Stromal cell of bone marrow (primary cell): ENCODE measurements around the gene CGN.
"Not testable (repeated sequence)": the region's sequence is repeated elsewhere in the genome, so short reads cannot be mapped to it uniquely, and the experiment has no call there.

Experiments used
- DNase-seq: peaks from one replicate; pipeline ENCODE4 v3.0.0-alpha.2; 2012; ENCODE audit warnings: low read depth

Gene CGN

GRCh38 chr1:151499930-151500329, 11.3 kb upstream of the CGN start:
- no peak for DNase-seq

GRCh38 chr1:151501474-151501873, 9.7 kb upstream of the CGN start:
- DNase-seq: no peak

DNA sequence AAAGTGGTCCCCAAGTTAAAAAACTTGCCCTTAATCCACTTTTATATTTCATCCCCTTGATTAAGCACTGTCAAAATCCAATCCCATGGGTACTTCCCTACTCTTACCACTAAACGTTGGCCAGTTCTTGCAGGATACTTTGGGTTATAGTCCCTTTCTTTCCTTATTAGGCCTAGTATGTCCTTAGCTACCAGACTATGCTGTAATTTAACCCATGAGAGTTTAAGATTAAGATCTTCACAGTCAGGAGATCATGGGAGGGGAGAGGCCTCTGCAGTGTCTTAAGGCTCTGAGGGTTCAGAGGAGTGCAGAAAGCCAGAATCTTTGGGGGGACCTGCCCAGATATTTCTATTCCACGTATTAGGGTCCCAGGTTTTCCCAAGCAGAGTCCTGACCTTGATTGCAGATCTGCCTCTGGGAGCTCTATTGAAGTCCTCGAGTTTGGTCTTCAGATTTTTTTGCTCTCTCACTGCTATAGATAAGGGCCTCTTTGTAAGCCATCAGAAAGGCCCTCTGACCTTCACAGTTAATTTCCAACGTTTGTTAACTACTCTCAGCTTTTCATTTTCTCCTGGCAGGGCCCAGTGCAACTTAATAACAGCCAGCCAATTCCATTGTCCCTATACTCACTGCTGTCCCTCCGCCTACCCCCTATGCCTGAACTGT, 9.0 kb upstream of the CGN start:
- DNase-seq: no peak

- DNase-seq: no peak
These were observed 8.1 kb upstream of the CGN start for GRCh38 chr1:151502859-151503780.

GRCh38 chr1:151504252-151504651, 6.9 kb upstream of the CGN start:
- DNase-seq: no peak

- DNase-seq: no peak
These were observed 6.4 kb upstream of the CGN start for GRCh38 chr1:151504759-151505158.

DNA sequence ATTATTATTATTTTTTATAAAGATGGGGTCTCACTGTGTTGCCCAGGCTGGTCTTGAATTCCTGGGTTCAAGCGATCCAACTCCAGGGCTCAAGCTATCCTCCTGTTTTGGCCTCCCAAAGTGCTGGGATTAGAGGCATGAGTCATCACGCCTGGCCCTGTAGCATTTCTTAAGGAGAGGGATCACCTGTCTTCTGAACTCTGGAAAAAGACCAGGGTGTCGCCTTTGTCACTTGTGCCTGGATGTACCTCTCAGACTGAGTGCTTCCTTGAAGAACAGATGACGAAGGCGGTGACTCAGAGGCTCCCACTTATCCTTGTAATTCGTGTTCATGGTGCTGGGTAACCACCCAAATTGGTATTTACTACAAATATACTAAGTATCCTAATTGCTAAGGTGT, 2.4 kb upstream of the CGN start:
- DNase-seq: no peak

GRCh38 chr1:151509350-151510019, 1.7 kb upstream of the CGN start:
- no peak for DNase-seq

DNA sequence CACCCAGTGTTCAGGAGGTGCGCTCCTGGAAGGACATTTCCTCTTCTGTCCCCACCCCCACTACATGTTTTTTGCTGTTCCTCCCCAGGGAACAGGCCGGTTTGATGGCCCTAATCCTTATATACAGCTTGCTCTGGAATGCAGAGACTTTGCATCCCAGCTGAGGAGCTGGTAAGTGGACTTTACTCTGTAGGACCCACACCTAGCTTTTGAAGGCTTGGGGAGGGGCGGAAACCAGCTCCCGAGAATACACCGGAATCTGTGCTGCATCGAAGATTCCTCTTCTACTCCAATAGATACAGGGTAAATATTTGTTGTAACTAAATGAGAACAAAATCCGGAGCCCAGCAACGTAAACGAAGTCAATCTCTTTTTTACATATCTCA, 1.2 kb upstream of the CGN start:
- no peak for DNase-seq

DNA sequence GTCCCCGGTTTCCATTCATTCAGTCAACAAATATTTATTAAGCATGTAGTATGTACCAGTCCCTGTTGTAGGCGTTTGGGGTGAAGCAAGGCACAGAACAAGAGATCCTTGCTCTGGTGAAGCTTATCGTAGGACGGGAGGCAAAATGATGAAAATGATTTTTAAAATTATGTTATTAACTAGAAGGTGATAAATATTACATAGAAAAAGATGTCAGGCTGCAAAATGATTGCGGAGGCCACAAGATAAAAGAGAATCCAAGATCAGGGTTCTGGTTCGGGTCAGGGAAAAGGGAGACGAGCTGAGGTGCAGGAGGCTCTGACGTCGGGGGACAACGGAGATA, 602 bp upstream of the CGN start:
- no peak for DNase-seq

DNA sequence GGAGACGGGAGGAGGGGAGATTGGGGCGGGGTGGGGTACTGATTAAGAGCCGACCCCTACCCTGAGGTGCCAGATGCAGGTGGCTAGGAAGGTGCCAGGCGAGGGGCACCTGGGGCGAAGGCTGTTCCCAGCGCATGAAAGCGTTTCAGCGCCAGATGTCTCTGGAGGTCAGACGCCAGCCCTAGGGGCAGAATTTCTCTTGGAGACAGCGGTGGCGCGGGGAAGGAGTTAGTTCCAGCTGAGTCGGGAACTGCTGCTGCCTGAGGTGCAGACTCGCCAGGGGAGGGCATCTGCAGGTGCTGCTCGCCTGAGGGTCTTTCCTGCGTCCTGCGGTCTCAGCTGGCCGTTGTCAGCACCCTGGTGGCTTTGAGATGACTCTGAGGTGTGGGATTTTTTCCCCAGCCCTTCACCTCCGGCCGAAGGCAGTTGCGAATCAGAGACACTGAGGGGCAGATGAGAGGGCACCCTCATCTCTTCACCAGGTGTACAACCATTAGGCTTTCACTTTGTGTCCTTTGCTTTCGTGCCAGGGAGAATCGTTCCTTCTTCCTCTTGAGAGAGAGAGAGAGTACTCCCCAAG, 539 bp downstream of the CGN start:
- DNase-seq: no peak

GRCh38 chr1:151512326-151512725, 1.1 kb downstream of the CGN start:
- DNase-seq: no peak

DNA sequence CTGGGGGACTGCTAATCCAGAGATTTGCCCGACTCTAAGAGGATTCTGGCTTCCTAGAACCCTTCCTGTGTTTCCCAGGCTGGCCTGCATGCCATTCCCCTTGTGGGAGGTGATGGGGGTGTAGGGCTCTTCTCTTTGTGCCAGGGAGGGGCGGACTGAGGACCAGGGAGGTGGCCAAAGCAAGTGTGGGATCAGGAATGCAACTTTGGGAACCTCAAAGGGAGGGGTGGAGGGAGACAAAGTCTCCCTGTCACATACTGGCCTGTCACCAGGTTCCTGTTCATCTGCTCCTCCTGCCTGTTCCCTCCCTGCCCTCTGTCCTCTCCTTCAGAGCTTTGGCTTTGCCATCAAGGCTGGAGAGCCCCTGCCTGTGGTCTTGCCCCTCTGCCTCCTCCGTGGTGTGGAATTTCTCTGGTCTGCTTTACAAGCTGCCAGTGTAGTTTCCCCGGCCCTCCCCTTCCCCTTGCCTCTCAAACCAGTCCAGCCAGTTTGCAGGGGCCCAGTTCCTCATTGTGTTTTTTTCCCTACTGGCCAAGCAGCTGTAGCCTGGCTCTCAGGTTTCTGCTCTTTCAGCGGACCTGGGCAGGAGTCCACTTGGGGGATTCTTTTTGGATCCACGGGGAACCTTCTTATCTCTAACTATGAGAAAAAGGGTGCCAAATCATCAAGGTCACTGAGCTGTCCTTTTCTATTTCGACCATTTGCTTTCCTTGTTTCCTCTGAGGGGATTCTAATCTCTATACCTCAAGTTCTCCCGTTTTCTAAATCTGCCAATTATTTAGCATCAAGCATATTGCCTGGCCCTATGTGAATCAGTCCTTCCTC, 1.8 kb downstream of the CGN start:
- no peak for DNase-seq

DNA sequence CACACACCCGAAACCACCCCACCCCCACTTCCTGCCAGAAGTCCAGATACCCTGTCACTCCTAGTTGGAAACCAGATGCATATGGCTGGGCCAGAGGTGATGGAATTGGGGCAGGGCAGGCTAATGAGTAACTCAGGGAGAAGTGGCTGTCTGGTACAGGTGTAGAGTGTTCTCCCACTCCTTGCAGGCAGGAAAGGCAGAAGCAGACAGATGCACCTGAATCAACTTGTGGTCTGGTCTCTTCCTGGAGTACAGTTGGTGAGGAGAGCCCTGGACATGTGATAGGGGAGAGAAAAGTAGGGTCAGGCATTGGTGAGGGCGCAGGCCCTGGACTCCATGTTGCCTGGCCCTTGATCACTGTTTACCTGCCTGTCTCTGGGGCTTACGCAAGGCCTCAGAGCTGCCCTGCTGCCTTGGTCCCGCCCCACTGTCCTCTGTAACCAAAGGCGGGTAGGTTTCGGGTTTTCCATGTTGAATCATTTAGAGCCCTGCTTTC, 2.5 kb downstream of the CGN start:
- DNase-seq: no peak

GRCh38 chr1:151514366-151514765, 3.2 kb downstream of the CGN start:
- no peak for DNase-seq

- DNase-seq: no peak
These were observed 4.1 kb downstream of the CGN start for GRCh38 chr1:151515265-151515664.

- DNase-seq: no peak
These were observed 4.9 kb downstream of the CGN start for GRCh38 chr1:151516031-151516511.

DNA sequence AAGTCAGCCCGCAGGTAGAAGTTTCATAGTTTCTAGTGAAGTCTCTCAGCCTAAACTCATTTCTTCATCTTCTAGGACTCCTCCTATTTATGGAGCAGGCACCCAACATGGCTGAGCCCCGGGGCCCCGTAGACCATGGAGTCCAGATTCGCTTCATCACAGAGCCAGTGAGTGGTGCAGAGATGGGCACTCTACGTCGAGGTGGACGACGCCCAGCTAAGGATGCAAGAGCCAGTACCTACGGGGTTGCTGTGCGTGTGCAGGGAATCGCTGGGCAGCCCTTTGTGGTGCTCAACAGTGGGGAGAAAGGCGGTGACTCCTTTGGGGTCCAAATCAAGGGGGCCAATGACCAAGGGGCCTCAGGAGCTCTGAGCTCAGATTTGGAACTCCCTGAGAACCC, 7.2 kb downstream of the CGN start:
- DNase-seq: no peak

DNA sequence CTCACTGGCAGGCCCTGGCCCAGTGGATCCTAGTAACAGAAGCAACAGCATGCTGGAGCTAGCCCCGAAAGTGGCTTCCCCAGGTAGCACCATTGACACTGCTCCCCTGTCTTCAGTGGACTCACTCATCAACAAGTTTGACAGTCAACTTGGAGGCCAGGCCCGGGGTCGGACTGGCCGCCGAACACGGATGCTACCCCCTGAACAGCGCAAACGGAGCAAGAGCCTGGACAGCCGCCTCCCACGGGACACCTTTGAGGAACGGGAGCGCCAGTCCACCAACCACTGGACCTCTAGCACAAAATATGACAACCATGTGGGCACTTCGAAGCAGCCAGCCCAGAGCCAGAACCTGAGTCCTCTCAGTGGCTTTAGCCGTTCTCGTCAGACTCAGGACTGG, 7.7 kb downstream of the CGN start:
- DNase-seq: no peak

DNA sequence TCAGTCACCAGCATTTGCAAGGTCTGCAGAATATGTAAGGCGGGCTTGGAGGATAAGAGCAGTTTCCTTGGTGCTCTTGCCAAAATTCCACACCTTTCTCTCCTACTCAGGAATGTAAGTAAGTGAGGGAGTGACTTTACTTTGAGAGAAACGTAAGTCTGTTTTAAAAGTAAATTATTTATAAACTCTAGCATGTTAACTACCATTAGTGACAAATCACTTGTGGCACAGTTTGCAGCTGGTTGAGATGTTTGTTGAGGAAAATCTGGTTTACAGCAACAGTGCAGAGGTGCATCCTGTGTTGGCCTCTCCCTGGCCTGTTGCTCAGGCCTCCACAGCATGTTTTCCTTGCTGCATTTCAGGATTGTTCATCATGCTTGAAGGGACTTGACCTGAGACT, 8.5 kb downstream of the CGN start:
- DNase-seq: no peak

DNA sequence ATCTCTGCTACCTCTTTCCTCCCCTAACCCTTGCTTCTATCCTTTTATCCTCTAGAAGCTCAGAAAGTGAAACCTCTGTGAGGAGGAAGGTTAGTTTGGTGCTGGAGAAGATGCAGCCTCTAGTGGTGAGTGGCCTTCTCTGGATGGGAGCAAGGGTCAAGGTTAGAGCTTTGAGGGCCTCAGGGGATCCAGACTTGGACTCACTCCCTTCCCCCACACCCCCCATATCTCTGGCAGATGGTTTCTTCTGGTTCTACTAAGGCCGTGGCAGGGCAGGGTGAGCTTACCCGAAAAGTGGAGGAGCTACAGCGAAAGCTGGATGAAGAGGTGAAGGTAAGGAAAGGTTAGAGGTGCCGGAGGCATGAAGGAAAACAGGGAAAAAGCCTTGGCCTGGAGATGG, 9.2 kb downstream of the CGN start:
- no peak for DNase-seq

DNA sequence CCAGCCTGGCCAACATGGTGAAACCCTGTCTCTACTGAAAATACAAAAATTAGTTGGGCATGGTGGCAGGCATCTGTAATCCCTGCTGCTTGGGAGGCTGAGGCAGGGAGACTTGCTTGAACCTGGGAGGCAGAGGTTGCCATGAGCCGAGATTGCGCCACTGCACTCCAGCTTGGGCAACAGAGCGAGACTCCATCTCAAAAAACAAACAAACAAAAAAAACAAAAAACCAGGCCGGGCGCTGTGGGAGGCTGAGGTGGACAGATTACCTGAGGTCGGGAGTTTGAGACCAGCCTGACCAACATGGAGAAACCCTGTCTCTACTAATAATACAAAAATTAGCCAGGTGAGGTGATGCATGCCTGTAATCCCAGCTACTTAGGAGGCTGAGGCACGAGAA, 11.2 kb downstream of the CGN start:
- not testable (repeated sequence) for DNase-seq
